HCT116 (cell line): ENCODE results near the gene NNT. TPM values are rescaled to one million over a fixed set of nuclear protein-coding genes. Genes with fewer than 3 reads are reported as not detected.

Experiments used
- ATAC-seq: fragments of 200-7000 bp; cut with Tn5 transposase; 2 replicates; pipeline ENCODE4 v1.9.1; 2020; ENCODE audit warnings: mild to moderate bottlenecking, moderate library complexity
- BruUV-seq: library from RNA; stranded (reverse); fragments of 400-500 nt; replicated peaks from 2 replicates; lab custom pipeline; 2021; lab: Mats Ljungman, UMichigan
- CTCF ChIA-PET: fragments of 300-600 bp; sonication (Branson Sonifier 250); formaldehyde crosslinking; loops from one replicate; lab custom pipeline; 2021; ENCODE audit warnings: antibody characterized with exemption; lab: Charles Lee
- POLR2A ChIA-PET: fragments of 300-600, 350-600 bp; sonication (Branson Sonifier 250); formaldehyde crosslinking; loops from one replicate; lab custom pipeline; 2021; ENCODE audit warnings: antibody characterized with exemption; lab: Charles Lee
- RAD21 ChIA-PET, 2 experiments: fragments of 300-600 bp; sonication (Branson Sonifier 250); formaldehyde crosslinking; loops; one replicate each; lab custom pipeline; 2023; ENCODE audit warnings: low total read pairs in 2 of 2; ENCODE audit not compliant: uncharacterized antibody in 2 of 2, unreplicated experiment in 2 of 2, low non-redundant PET in 1 of 2; lab: Charles Lee
- DNase-seq: peaks from one replicate; pipeline ENCODE4 v3.0.0-alpha.2; 2010; ENCODE audit warnings: low read depth, low spot score
- H2AFZ ChIP-seq: fragments of 200-600 bp; shearing (Covaris generic), sonication (generic); 2 replicates; pipeline ENCODE4 v1.6.1; 2017; ENCODE audit warnings: low read depth, mixed run types, mixed read lengths, antibody characterized with exemption, low read length; ENCODE audit not compliant: poor library complexity, severe bottlenecking
- H3K27ac ChIP-seq: 2 replicates; pipeline ENCODE4 v1.5.1; 2012; ENCODE audit warnings: low read depth, low read length
- H3K27me3 ChIP-seq: fragments of 200-600 bp; sonication (generic); 2 replicates; pipeline ENCODE4 v1.6.1; 2016; ENCODE audit warnings: mixed run types, low read length, mixed read lengths; ENCODE audit not compliant: insufficient read depth
- H3K36me3 ChIP-seq, 2 experiments: fragments of 200-500 bp in 1 of 2; fragments of 200-600 bp in 1 of 2; sonication (Bioruptor generic) in 1 of 2; sonication (generic) in 1 of 2; 2 replicates each; pipeline versions ENCODE4 v1.5.1 to v1.6.1; 2014 to 2016; ENCODE audit warnings: low read length in 2 of 2, inconsistent platforms in 1 of 2, mixed read lengths in 1 of 2, mixed run types in 1 of 2; ENCODE audit not compliant: insufficient read depth in 2 of 2, control insufficient read depth in 1 of 2
- H3K4me1 ChIP-seq, 2 experiments: fragments of 200-600 bp in 1 of 2; sonication (generic) in 1 of 2; 2 replicates each; pipeline versions ENCODE4 v1.5.1 to v1.6.1; 2012 to 2017; ENCODE audit warnings: low read length in 2 of 2, inconsistent platforms in 1 of 2, mild to moderate bottlenecking in 1 of 2, mixed read lengths in 1 of 2, mixed run types in 1 of 2, moderate library complexity in 1 of 2; ENCODE audit not compliant: insufficient read depth in 2 of 2, control insufficient read depth in 1 of 2
- H3K4me2 ChIP-seq: fragments of 200-600 bp; sonication (generic); 2 replicates; pipeline ENCODE4 v1.6.1; 2017; ENCODE audit warnings: mixed run types, low read length, mixed read lengths
- H3K4me3 ChIP-seq, 2 experiments: fragments of 200-600 bp in 1 of 2; sonication (generic) in 1 of 2; replicated peaks in 1 of 2; 2 replicates each; pipeline ENCODE4 v1.5.1; 2011 to 2016; ENCODE audit warnings: low read length in 2 of 2, control low read depth in 1 of 2, low read depth in 1 of 2, mild to moderate bottlenecking in 1 of 2, mixed read lengths in 1 of 2, mixed run types in 1 of 2
- H3K79me2 ChIP-seq: fragments of 200-600 bp; sonication (generic); 2 replicates; pipeline ENCODE4 v1.6.1; 2017; ENCODE audit warnings: mild to moderate bottlenecking, mixed run types, low read length, moderate library complexity, mixed read lengths; ENCODE audit not compliant: insufficient read depth
- H3K9ac ChIP-seq: fragments of 200-600 bp; sonication (generic); 2 replicates; pipeline ENCODE4 v1.6.1; 2016; ENCODE audit warnings: low read length, mixed read lengths
- H3K9me2 ChIP-seq: fragments of 200-600 bp; sonication (generic), shearing (Covaris generic); 2 replicates; pipeline ENCODE4 v1.6.1; 2017; ENCODE audit warnings: mixed run types, mild to moderate bottlenecking, moderate library complexity; ENCODE audit not compliant: insufficient read depth
- H3K9me3 ChIP-seq, 2 experiments: fragments of 200-500 bp in 1 of 2; fragments of 200-600 bp in 1 of 2; sonication (Bioruptor generic) in 1 of 2; sonication (generic) in 1 of 2; 2 replicates each; pipeline ENCODE4 v1.6.1; 2014 to 2017; ENCODE audit warnings: low read length in 2 of 2, mixed read lengths in 2 of 2, inconsistent platforms in 1 of 2, low read depth in 1 of 2, mild to moderate bottlenecking in 1 of 2, mixed run types in 1 of 2, moderate library complexity in 1 of 2; ENCODE audit not compliant: control insufficient read depth in 1 of 2, insufficient read depth in 1 of 2
- H4K20me1 ChIP-seq: fragments of 200-600 bp; sonication (generic), shearing (Covaris generic); 2 replicates; pipeline ENCODE4 v1.6.1; 2017; ENCODE audit warnings: mixed run types, mild to moderate bottlenecking, moderate library complexity; ENCODE audit not compliant: insufficient read depth
- CEBPB ChIP-seq: IDR thresholded peaks from 2 replicates; pipeline ENCODE4 v1.6.1; 2012; ENCODE audit warnings: low read depth
- CTCF ChIP-seq, 3 experiments: fragments of 200-600 bp in 1 of 3; sonication (generic) in 1 of 3; IDR thresholded peaks in 2 of 3; conservative IDR thresholded peaks in 1 of 3; 2 replicates each; pipeline ENCODE4 v1.5.1; 2012 to 2017; ENCODE audit warnings: low read depth in 2 of 3, low read length in 2 of 3, antibody characterized with exemption in 1 of 3, borderline replicate concordance in 1 of 3, control low read depth in 1 of 3, mild to moderate bottlenecking in 1 of 3, mixed read lengths in 1 of 3, mixed run types in 1 of 3, moderate library complexity in 1 of 3; ENCODE audit not compliant: insufficient read depth in 1 of 3
- EGR1 ChIP-seq: IDR thresholded peaks from 2 replicates; pipeline ENCODE4 v1.6.1; 2012; ENCODE audit warnings: low read depth
- EZH2phosphoT487 ChIP-seq: fragments of 200-600 bp; IDR thresholded peaks from 2 replicates; pipeline ENCODE4 v1.6.1; 2018; ENCODE audit warnings: antibody characterized with exemption, borderline replicate concordance
- JUND ChIP-seq: IDR thresholded peaks from 2 replicates; pipeline ENCODE4 v1.6.1; 2012
- MAX ChIP-seq: IDR thresholded peaks from 2 replicates; pipeline ENCODE4 v1.6.1; 2012
- intact Hi-C: fragments of 100-400 bp; cut with micrococcal nuclease; formaldehyde crosslinking; loops from 2 replicates; pipeline ENCODE4 v1.10.0; 2022
- total RNA-seq: library from RNA; stranded (reverse); gene quantifications from one replicate; pipeline ENCODE4 v1.2.1, GENCODE V29; 2021; ENCODE audit not compliant: unreplicated experiment

Gene NNT
- total RNA-seq, 1 experiment from 2014 or later: 0.32 TPM

GRCh38 chr5:43639566-43639965, 36.6 kb downstream of the NNT start:
- no peaks in the 10 kb centered on the region for H4K20me1 ChIP-seq
- no peaks in the 10 kb centered on the region for H3K79me2 ChIP-seq
- H3K27me3 ChIP-seq: no peaks in the 10 kb centered on the region
- ATAC-seq (no peak), DNase-seq (no peak)
- no peak overlapping the region for H3K27ac ChIP-seq
- no peaks in the 10 kb centered on the region for H3K9me2 ChIP-seq
- no peaks in the 10 kb centered on the region for H3K9me3 ChIP-seq
- intact Hi-C loops: loop anchor here (10.0 kb wide), 1 partner anchor 695 kb away; no protein-coding TSS in a partner anchor
- no peaks in the 10 kb centered on the region for H3K4me1 ChIP-seq
- no TSS peak for BruUV-seq
- POLR2A ChIA-PET: no interaction called here
- no peaks in the 10 kb centered on the region for H3K36me3 ChIP-seq
- RAD21 ChIA-PET: no interaction called here
- no peak overlapping the region for H2AFZ ChIP-seq
- no peak overlapping the region for H3K4me2 ChIP-seq
- TF ChIP-seq EZH2phosphoT487 (no peak), MAX (no peak), EGR1 (no peak), JUND (no peak)
- CTCF ChIA-PET: interaction anchor here (3.7 kb wide), 1 partner anchor 8 kb away, joined by 21 read pairs; no protein-coding TSS in a partner anchor
- no peak overlapping the region for H3K4me3 ChIP-seq
- H3K9ac ChIP-seq: no peak overlapping the region

GRCh38 chr5:43642428-43642827, 39.4 kb downstream of the NNT start:
- Histone ChIP-seq H3K9ac (no peak overlapping the region), H3K4me2 (no peak overlapping the region), H2AFZ (no peak overlapping the region), H3K9me3 (no peaks in the 10 kb centered on the region), H3K4me1 (no peaks in the 10 kb centered on the region), H3K79me2 (no peaks in the 10 kb centered on the region), H3K27me3 (no peaks in the 10 kb centered on the region), H3K36me3 (no peaks in the 10 kb centered on the region), H3K4me3 (no peak overlapping the region), H3K27ac (no peak overlapping the region), H4K20me1 (no peaks in the 10 kb centered on the region)
- ChIA-PET RAD21 (no interaction called here), POLR2A (no interaction called here)
- no TSS peak for BruUV-seq
- TF ChIP-seq MAX (no peak), CEBPB (no peak), CTCF (IDR thresholded peaks at IDR 0.05 in 2 of 3, conservative IDR thresholded peaks at IDR 0.05 in 1 of 3; ENCODE audit: borderline replicate concordance in 1 of 3, insufficient read depth in 1 of 3, low read depth in 2 of 3, low read length in 2 of 3) (no peak)
- TF ChIP-seq, all 23 proteins: peak for 0
- intact Hi-C loops: no loop called here
- DNase-seq: no peak
- ATAC-seq: no peak
- CTCF ChIA-PET: interaction anchor here (3.7 kb wide), 1 partner anchor 11 kb away, joined by 21 read pairs; no protein-coding TSS in a partner anchor
- H3K9me2 ChIP-seq: no peaks in the 10 kb centered on the region
